Caco-2 (cell line): ENCODE measurements around the gene COPS3. TPM values are rescaled to one million over a fixed set of nuclear protein-coding genes. Genes with fewer than 3 reads are reported as not detected.

Experiments
- BruUV-seq: library from RNA; stranded (reverse); fragments of 400-500 nt; replicated peaks from 2 replicates; lab custom pipeline; 2021; lab: Mats Ljungman, UMichigan
- CTCF ChIA-PET: fragments of 300-600 bp; sonication (Branson Sonifier 250); formaldehyde crosslinking; loops from one replicate; lab custom pipeline; 2022; ENCODE audit warnings: antibody characterized with exemption; lab: Charles Lee
- POLR2A ChIA-PET: fragments of 300-600 bp; sonication (Branson Sonifier 250); formaldehyde crosslinking; loops from one replicate; lab custom pipeline; 2022; ENCODE audit warnings: antibody characterized with exemption; lab: Charles Lee
- DNase-seq, 2 experiments: peaks; one replicate each; pipeline versions ENCODE4 v3.0.0 to v3.0.0-alpha.2; 2020 to 2022
- H3K27me3 ChIP-seq: replicated peaks from 2 replicates; pipeline ENCODE4 v1.6.0; 2011; ENCODE audit warnings: low read length; ENCODE audit not compliant: control insufficient read depth, insufficient read depth
- H3K36me3 ChIP-seq: 2 replicates; pipeline ENCODE4 v1.5.1; 2011; ENCODE audit warnings: low read length; ENCODE audit not compliant: control insufficient read depth, insufficient read depth
- H3K4me1 ChIP-seq: fragments of 250-450 bp; sonication (Bioruptor Pico); 2 replicates; pipeline ENCODE4 v1.5.1; 2020; ENCODE audit warnings: mild to moderate bottlenecking
- H3K4me3 ChIP-seq: 2 replicates; pipeline ENCODE4 v1.5.1; 2011; ENCODE audit warnings: low read depth, mild to moderate bottlenecking, control low read depth, low read length
- H3K9me3 ChIP-seq: fragments of 250-450 bp; sonication (Bioruptor Pico); 2 replicates; pipeline ENCODE4 v1.5.1; 2020; ENCODE audit warnings: mild to moderate bottlenecking, moderate library complexity
- H3K27ac Mint-ChIP-seq: one replicate; pipeline ENCODE4 v1.8.0; 2022; ENCODE audit warnings: mixed read lengths; ENCODE audit not compliant: unreplicated experiment
- H3K27me3 Mint-ChIP-seq: one replicate; pipeline ENCODE4 v1.8.0; 2022; ENCODE audit warnings: mixed read lengths; ENCODE audit not compliant: insufficient read depth, unreplicated experiment
- H3K36me3 Mint-ChIP-seq: one replicate; pipeline ENCODE4 v1.8.0; 2022; ENCODE audit warnings: mild to moderate bottlenecking, mixed read lengths; ENCODE audit not compliant: insufficient read depth, unreplicated experiment
- H3K4me1 Mint-ChIP-seq: one replicate; pipeline ENCODE4 v1.8.0; 2022; ENCODE audit warnings: low read depth, mixed read lengths; ENCODE audit not compliant: unreplicated experiment
- H3K4me3 Mint-ChIP-seq: one replicate; pipeline ENCODE4 v1.8.0; 2022; ENCODE audit warnings: mild to moderate bottlenecking, moderate library complexity, mixed read lengths; ENCODE audit not compliant: unreplicated experiment
- H3K9me3 Mint-ChIP-seq: one replicate; pipeline ENCODE4 v1.8.0; 2022; ENCODE audit warnings: mixed read lengths; ENCODE audit not compliant: unreplicated experiment
- intact Hi-C: fragments of 100-400 bp; cut with micrococcal nuclease; formaldehyde crosslinking; loops from one replicate; pipeline ENCODE4 v1.10.0; 2022; ENCODE audit not compliant: unreplicated experiment
- total RNA-seq: library from RNA; stranded (reverse); gene quantifications from 2 replicates; pipeline ENCODE4 v1.2.3, GENCODE V29; 2022
- TF ChIP-seq, protein P1 (sequence below), 2 experiments: fragments of 200-600 bp in 1 of 2; IDR thresholded peaks; 1 replicate in 1 of 2; 2 replicates in 1 of 2; pipeline versions ENCODE4 v1.5.1 to v1.8.0; 2011 to 2022; ENCODE audit warnings: antibody characterized with exemption in 1 of 2, control low read depth in 1 of 2, inconsistent platforms in 1 of 2, low read depth in 1 of 2, low read length in 1 of 2, mild to moderate bottlenecking in 1 of 2, moderate library complexity in 1 of 2; ENCODE audit not compliant: insufficient read depth in 1 of 2, severe bottlenecking in 1 of 2, unreplicated experiment in 1 of 2

COPS3 gene
- total RNA-seq, 1 experiment from 2014 or later = 120 TPM

- H3K27me3 ChIP-seq = no peaks in the 10 kb centered on the region
- H3K9me3 ChIP-seq = no peaks in the 10 kb centered on the region
- Mint-ChIP-seq H3K27me3 (no peaks in the 10 kb centered on the region), H3K36me3 (no peaks in the 10 kb centered on the region), H3K27ac (no peak overlapping the region), H3K4me1 (no peaks in the 10 kb centered on the region), H3K4me3 (no peak overlapping the region), H3K9me3 (no peaks in the 10 kb centered on the region)
- no peak for DNase-seq
- no peaks in the 10 kb centered on the region for H3K36me3 ChIP-seq
- ChIA-PET CTCF (no interaction called here), POLR2A (no interaction called here)
- H3K4me1 ChIP-seq = no peaks in the 10 kb centered on the region; the same call in 1 of the 2 replicates
- intact Hi-C loops = no loop called here
- no TSS peak for BruUV-seq
- H3K4me3 ChIP-seq = no peak overlapping the region
- TF ChIP-seq, protein P1, sequence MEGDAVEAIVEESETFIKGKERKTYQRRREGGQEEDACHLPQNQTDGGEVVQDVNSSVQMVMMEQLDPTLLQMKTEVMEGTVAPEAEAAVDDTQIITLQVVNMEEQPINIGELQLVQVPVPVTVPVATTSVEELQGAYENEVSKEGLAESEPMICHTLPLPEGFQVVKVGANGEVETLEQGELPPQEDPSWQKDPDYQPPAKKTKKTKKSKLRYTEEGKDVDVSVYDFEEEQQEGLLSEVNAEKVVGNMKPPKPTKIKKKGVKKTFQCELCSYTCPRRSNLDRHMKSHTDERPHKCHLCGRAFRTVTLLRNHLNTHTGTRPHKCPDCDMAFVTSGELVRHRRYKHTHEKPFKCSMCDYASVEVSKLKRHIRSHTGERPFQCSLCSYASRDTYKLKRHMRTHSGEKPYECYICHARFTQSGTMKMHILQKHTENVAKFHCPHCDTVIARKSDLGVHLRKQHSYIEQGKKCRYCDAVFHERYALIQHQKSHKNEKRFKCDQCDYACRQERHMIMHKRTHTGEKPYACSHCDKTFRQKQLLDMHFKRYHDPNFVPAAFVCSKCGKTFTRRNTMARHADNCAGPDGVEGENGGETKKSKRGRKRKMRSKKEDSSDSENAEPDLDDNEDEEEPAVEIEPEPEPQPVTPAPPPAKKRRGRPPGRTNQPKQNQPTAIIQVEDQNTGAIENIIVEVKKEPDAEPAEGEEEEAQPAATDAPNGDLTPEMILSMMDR (IDR thresholded peaks at IDR 0.05; ENCODE audit: insufficient read depth in 1 of 2, low read depth in 1 of 2, low read length in 1 of 2, severe bottlenecking in 1 of 2, unreplicated experiment in 1 of 2) = no peak
Measured at GRCh38 chr17:17295141-17295540, 14.1 kb upstream of the COPS3 start.

- BruUV-seq = no TSS peak
- no peaks in the 10 kb centered on the region for H3K27me3 ChIP-seq
- POLR2A ChIA-PET = no interaction called here
- no peaks in the 10 kb centered on the region for H3K4me1 ChIP-seq
- H3K9me3 ChIP-seq = no peaks in the 10 kb centered on the region
- intact Hi-C loops = no loop called here
- no peak overlapping the region for H3K4me3 ChIP-seq
- CTCF ChIA-PET = no interaction called here
- no peaks in the 10 kb centered on the region for H3K36me3 ChIP-seq
- DNase-seq = no peak
- no peak overlapping the region for H3K4me3 Mint-ChIP-seq
- no peaks in the 10 kb centered on the region for H3K4me1 Mint-ChIP-seq
- no peaks in the 10 kb centered on the region for H3K36me3 Mint-ChIP-seq
- no peaks in the 10 kb centered on the region for H3K27me3 Mint-ChIP-seq
- TF ChIP-seq, protein P1 (IDR thresholded peaks at IDR 0.05; ENCODE audit: insufficient read depth in 1 of 2, low read depth in 1 of 2, low read length in 1 of 2, severe bottlenecking in 1 of 2, unreplicated experiment in 1 of 2) = no peak
- H3K9me3 Mint-ChIP-seq = no peaks in the 10 kb centered on the region
- no peak overlapping the region for H3K27ac Mint-ChIP-seq
Measured at GRCh38 chr17:17289701-17290100, 8.7 kb upstream of the COPS3 start.

- H3K4me1 ChIP-seq = no peaks in the 10 kb centered on the region
- no TSS peak for BruUV-seq
Measured at GRCh38 chr17:17289086-17289485, 8.0 kb upstream of the COPS3 start.

More at GRCh38 chr17:17289086-17289485, 8.0 kb upstream of the COPS3 start:
- POLR2A ChIA-PET = no interaction called here
- H3K9me3 Mint-ChIP-seq = no peaks in the 10 kb centered on the region
- no peak overlapping the region for H3K4me3 Mint-ChIP-seq
- CTCF ChIA-PET = no interaction called here
- no peaks in the 10 kb centered on the region for H3K36me3 ChIP-seq
- H3K27me3 Mint-ChIP-seq = no peaks in the 10 kb centered on the region
- no peaks in the 10 kb centered on the region for H3K4me1 Mint-ChIP-seq
- no peaks in the 10 kb centered on the region for H3K9me3 ChIP-seq
- DNase-seq = no peak
- H3K36me3 Mint-ChIP-seq = no peaks in the 10 kb centered on the region
- no peak overlapping the region for H3K4me3 ChIP-seq
- TF ChIP-seq, protein P1 (IDR thresholded peaks at IDR 0.05; ENCODE audit: insufficient read depth in 1 of 2, low read depth in 1 of 2, low read length in 1 of 2, severe bottlenecking in 1 of 2, unreplicated experiment in 1 of 2) = no peak
- no peaks in the 10 kb centered on the region for H3K27me3 ChIP-seq
- intact Hi-C loops = no loop called here
- no peak overlapping the region for H3K27ac Mint-ChIP-seq
